Natural killer cell (primary cell): ENCODE results near the gene PPWD1. TPM values are rescaled to one million over a fixed set of nuclear protein-coding genes. Genes with fewer than 3 reads are reported as not detected.
"Not testable (repeated sequence)": the region's sequence is repeated elsewhere in the genome, so short reads cannot be mapped to it uniquely, and the experiment has no call there.

Source experiments
- ATAC-seq, 3 donors: fragments of 150-1000 bp in 2 of 3; fragments of 200-7000 bp in 1 of 3; cut with Tn5 transposase; 1 replicate in 1 of 3; 2 replicates in 2 of 3; pipeline ENCODE4 v1.10.0; 2021; ENCODE audit warnings: mild to moderate bottlenecking in 2 of 3, moderate library complexity in 2 of 3
- DNase-seq, 2 donors: peaks; one replicate each; pipeline versions ENCODE4 v3.0.0 to v3.0.0-alpha.2; 2013 to 2021; ENCODE audit warnings: mixed read lengths in 1 of 2
- H3K27ac ChIP-seq: one replicate; pipeline ENCODE4 v1.5.1; 2013; ENCODE audit warnings: mild to moderate bottlenecking, low read length
- H3K27me3 ChIP-seq: one replicate; pipeline ENCODE4 v1.6.1; 2013; ENCODE audit warnings: low read length; ENCODE audit not compliant: control insufficient read depth, insufficient read depth
- H3K36me3 ChIP-seq: one replicate; pipeline ENCODE4 v1.6.1; 2013; ENCODE audit warnings: low read length; ENCODE audit not compliant: control insufficient read depth, insufficient read depth
- H3K4me1 ChIP-seq: one replicate; pipeline ENCODE4 v1.6.1; 2013; ENCODE audit warnings: low read length; ENCODE audit not compliant: control insufficient read depth, insufficient read depth
- H3K4me3 ChIP-seq: one replicate; pipeline ENCODE4 v1.5.1; 2013; ENCODE audit warnings: low read length
- H3K9me3 ChIP-seq: one replicate; pipeline ENCODE4 v1.6.1; 2013; ENCODE audit warnings: low read length; ENCODE audit not compliant: control insufficient read depth, insufficient read depth
- H3K27ac Mint-ChIP-seq, 2 donors: one replicate each; pipeline ENCODE4 v1.8.0; 2022; ENCODE audit warnings: mild to moderate bottlenecking in 2 of 2, mixed read lengths in 2 of 2, moderate library complexity in 1 of 2
- H3K27me3 Mint-ChIP-seq, 2 donors: one replicate each; pipeline ENCODE4 v1.8.0; 2022; ENCODE audit warnings: low read depth in 2 of 2, mixed read lengths in 2 of 2
- H3K36me3 Mint-ChIP-seq: one replicate; pipeline ENCODE4 v1.8.0; 2022; ENCODE audit warnings: mixed read lengths
- H3K4me1 Mint-ChIP-seq, 2 donors: one replicate each; pipeline ENCODE4 v1.8.0; 2022; ENCODE audit warnings: mixed read lengths in 2 of 2
- H3K4me3 Mint-ChIP-seq: one replicate; pipeline ENCODE4 v1.8.0; 2022; ENCODE audit warnings: mild to moderate bottlenecking, moderate library complexity, mixed read lengths
- H3K9me3 Mint-ChIP-seq, 2 donors: one replicate each; pipeline ENCODE4 v1.8.0; 2022; ENCODE audit warnings: mixed read lengths in 2 of 2
- WGBS: methylation state at CpG from one replicate; pipeline ENCODE4 v1.1.7; 2013; ENCODE audit warnings: missing lambda C conversion rate; ENCODE audit not compliant: insufficient coverage; 5-methylcytosine and 5-hydroxymethylcytosine counted together
- intact Hi-C: fragments of 100-400 bp; cut with micrococcal nuclease; formaldehyde crosslinking; loops from one replicate; pipeline ENCODE4 v1.14.2; 2022
- total RNA-seq, 4 donors: library from RNA; stranded (reverse); fragments of 120-200 nt in 1 of 4; gene quantifications; one replicate each; pipeline versions ENCODE4 v1.2.3 to v1.2.4, GENCODE V29; 2013 to 2022
- TF ChIP-seq, protein P1 (sequence below): fragments of 200-600 bp; IDR thresholded peaks from one replicate; pipeline ENCODE4 v1.8.0; 2022; ENCODE audit warnings: antibody characterized with exemption

Gene PPWD1
- total RNA-seq, 3 donors from 2014 or later (not counting 1 experiment from before 2014, with no cell fraction given) = 77.0 to 91.3 (median 85.6) TPM

DNA sequence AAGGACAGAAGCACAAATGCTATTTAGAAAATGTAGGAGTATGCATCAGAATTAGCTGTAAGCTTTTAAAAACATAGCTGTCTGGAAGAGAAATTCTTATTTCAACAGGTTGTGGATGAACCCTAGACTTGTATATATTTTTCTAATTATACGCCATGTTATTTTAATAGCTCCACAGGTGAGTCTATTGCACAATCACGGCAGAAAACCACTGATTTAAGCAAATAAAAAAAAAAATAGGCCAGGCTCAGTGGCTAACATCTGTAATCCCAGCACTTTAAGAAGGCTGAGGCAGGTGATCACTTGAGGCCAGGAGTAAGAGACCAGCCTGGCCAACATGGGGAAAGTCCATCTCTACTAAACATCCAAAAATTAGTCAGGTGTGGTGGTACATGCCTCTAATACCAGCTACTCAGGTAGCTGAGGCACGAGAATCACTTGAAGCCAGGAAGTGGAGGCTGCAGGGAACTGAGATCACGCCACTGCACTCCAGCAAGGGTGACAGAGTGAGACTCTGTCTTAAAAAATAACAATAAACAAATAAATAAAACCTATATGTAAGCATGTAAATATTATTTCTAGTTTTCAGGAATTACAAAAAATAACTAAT is 49.3 kb downstream of the PPWD1 start:
- H3K27ac Mint-ChIP-seq = no peak overlapping the region
- no peaks in the 10 kb centered on the region for H3K27me3 ChIP-seq
- TF ChIP-seq, protein P1, sequence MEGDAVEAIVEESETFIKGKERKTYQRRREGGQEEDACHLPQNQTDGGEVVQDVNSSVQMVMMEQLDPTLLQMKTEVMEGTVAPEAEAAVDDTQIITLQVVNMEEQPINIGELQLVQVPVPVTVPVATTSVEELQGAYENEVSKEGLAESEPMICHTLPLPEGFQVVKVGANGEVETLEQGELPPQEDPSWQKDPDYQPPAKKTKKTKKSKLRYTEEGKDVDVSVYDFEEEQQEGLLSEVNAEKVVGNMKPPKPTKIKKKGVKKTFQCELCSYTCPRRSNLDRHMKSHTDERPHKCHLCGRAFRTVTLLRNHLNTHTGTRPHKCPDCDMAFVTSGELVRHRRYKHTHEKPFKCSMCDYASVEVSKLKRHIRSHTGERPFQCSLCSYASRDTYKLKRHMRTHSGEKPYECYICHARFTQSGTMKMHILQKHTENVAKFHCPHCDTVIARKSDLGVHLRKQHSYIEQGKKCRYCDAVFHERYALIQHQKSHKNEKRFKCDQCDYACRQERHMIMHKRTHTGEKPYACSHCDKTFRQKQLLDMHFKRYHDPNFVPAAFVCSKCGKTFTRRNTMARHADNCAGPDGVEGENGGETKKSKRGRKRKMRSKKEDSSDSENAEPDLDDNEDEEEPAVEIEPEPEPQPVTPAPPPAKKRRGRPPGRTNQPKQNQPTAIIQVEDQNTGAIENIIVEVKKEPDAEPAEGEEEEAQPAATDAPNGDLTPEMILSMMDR = no peak
- H3K27ac ChIP-seq = no peak overlapping the region
- 83% methylated on average over 3 of the region's 4 CpGs for WGBS
- peaks cover 0 to 6% of the 10 kb centered on the region in 2 donors for H3K4me1 Mint-ChIP-seq
- H3K36me3 ChIP-seq = peaks cover 75% of the 10 kb centered on the region
- DNase-seq (no peak), ATAC-seq (no peak)
- no peak overlapping the region for H3K4me3 Mint-ChIP-seq
- H3K27me3 Mint-ChIP-seq = no peaks in the 10 kb centered on the region
- intact Hi-C loops = no loop called here
- H3K36me3 Mint-ChIP-seq = peaks cover 41% of the 10 kb centered on the region
- no peaks in the 10 kb centered on the region for H3K9me3 Mint-ChIP-seq
- no peaks in the 10 kb centered on the region for H3K9me3 ChIP-seq
- H3K4me1 ChIP-seq = no peaks in the 10 kb centered on the region
- H3K4me3 ChIP-seq = no peak overlapping the region

DNA sequence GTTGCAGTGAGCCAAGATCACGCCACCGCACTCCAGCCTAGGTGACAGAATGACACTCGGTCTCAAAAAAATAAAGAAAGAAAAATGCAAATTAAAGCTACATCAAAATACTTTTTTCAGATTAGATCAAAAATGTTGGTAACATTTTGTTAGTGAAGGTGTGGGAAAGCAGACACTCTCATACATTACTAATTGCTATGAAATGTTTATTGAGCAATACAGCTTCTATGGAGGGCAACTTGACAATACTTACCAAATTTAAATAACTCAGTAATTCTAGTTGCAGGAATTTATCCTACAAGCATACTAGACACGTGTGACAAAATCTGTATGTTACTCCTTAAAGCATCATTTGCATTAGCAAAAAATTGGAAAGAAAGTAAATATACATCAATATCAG is 56.9 kb downstream of the PPWD1 start:
- DNase-seq (no peak), ATAC-seq (no peak)
- intact Hi-C loops = no loop called here
- H3K27me3 Mint-ChIP-seq = no peaks in the 10 kb centered on the region
- Histone ChIP-seq H3K9me3 (no peaks in the 10 kb centered on the region), H3K4me3 (no peak overlapping the region), H3K4me1 (peaks cover 5% of the 10 kb centered on the region), H3K27me3 (no peaks in the 10 kb centered on the region), H3K27ac (no peak overlapping the region), H3K36me3 (peaks cover 15% of the 10 kb centered on the region)
- WGBS = 100% methylated on average over 3 of the region's 4 CpGs
- no peak overlapping the region for H3K4me3 Mint-ChIP-seq
- H3K4me1 Mint-ChIP-seq = peaks cover 34 to 36% of the 10 kb centered on the region in 2 donors
- H3K36me3 Mint-ChIP-seq = no peaks in the 10 kb centered on the region
- TF ChIP-seq, protein P1 = no peak
- H3K9me3 Mint-ChIP-seq = no peaks in the 10 kb centered on the region
- H3K27ac Mint-ChIP-seq = no peak overlapping the region

DNA sequence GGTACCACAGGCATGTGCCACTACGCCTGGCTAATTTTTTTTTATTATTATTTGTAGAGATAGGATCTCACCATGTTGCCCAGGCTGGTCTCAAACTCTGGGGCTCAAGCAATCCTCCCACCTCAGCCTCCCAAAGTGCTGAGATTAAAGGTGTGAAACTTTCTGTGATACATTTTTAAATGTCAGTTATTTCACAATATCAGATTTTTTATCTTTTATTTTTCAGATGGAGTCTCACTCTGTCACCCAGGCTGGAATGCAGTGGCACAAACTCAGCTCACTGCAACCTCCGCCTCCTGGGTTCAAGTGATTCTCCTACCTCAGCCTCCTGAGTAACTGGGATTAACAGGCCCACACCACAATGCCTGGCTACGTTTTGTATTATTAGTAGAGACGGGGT is 58.9 kb downstream of the PPWD1 start:
- H3K4me1 Mint-ChIP-seq = peaks cover 45 to 48% of the 10 kb centered on the region in 2 donors

DNA sequence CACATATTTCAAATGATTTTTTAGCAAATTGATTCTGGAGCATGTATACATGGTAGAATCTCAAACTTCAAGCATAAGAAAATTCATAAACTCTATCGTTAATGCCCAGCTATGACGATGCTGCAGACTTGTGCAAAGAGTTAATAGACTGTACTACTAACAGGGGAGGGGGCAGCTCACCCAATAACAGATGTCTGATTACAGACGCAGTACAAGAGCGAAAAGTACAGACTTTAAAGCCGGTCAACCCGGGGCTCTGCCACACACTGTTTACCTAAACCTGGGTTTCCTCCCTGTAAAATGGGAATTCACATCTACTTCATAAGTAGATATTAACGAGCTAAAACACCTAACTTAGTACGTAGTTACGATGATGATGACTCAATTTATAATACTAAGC is 60.4 kb downstream of the PPWD1 start:
- 23% methylated on average over 4 of the region's 9 CpGs for WGBS
- peaks cover 7% of the 10 kb centered on the region for H3K4me1 ChIP-seq
- H3K36me3 ChIP-seq = peaks cover under 1% of the 10 kb centered on the region
- H3K4me3 Mint-ChIP-seq = peak overlapping the region; percentile 94
- DNase-seq (no peak), ATAC-seq (no peak)
- TF ChIP-seq, protein P1 = no peak
- H3K36me3 Mint-ChIP-seq = no peaks in the 10 kb centered on the region
- no peaks in the 10 kb centered on the region for H3K27me3 ChIP-seq
- peak overlapping the region; percentile 60 for H3K4me3 ChIP-seq
- H3K4me1 Mint-ChIP-seq = peaks cover 41 to 43% of the 10 kb centered on the region in 2 donors
- no peaks in the 10 kb centered on the region for H3K9me3 Mint-ChIP-seq
- H3K27ac Mint-ChIP-seq = peak overlapping the region; percentile 96 to 99
- intact Hi-C loops = no loop called here
- H3K27ac ChIP-seq = peak overlapping the region; percentile 73
- H3K27me3 Mint-ChIP-seq = no peaks in the 10 kb centered on the region
- no peaks in the 10 kb centered on the region for H3K9me3 ChIP-seq

More for the DNA sequence above, 58.9 kb downstream of the PPWD1 start:
- H3K4me1 ChIP-seq, DNase-seq, H3K36me3 Mint-ChIP-seq, H3K36me3 ChIP-seq, intact Hi-C loops, H3K9me3 ChIP-seq, H3K4me3 ChIP-seq, H3K27me3 ChIP-seq, H3K27me3 Mint-ChIP-seq, ATAC-seq, H3K9me3 Mint-ChIP-seq, H3K4me3 Mint-ChIP-seq, H3K27ac ChIP-seq: not testable (repeated sequence)
- WGBS = 93% methylated on average over 3 of the region's 4 CpGs
- H3K27ac Mint-ChIP-seq = peak overlapping the region in 1 of 2 donors; percentile 96
